Uterus (tissue), 2 donors: ENCODE measurements around the gene ADAMTS2.

Experiments
- CTCF ChIP-seq, 4 experiments: fragments of 200-600 bp in 2 of 4; fragments of 450-650 bp in 2 of 4; sonication (generic) in 2 of 4; IDR thresholded peaks; one replicate each; pipeline ENCODE4 v1.5.1; 2016 to 2019; ENCODE audit warnings: antibody characterized with exemption in 4 of 4, mild to moderate bottlenecking in 2 of 4, moderate library complexity in 1 of 4
- POLR2A ChIP-seq, 2 donors: fragments of 450-650 bp; IDR thresholded peaks; one replicate each; pipeline ENCODE4 v1.6.1; 2016; ENCODE audit warnings: antibody characterized with exemption in 2 of 2, mild to moderate bottlenecking in 1 of 2, moderate library complexity in 1 of 2

GRCh38 chr5:179323026-179323870 lies 22.0 kb downstream of the ADAMTS2 start:
- TF ChIP-seq POLR2A (IDR thresholded peaks at IDR 0.05) (no peak), CTCF (IDR thresholded peaks at IDR 0.05) (no peak)
